Adrenal gland (tissue), 5 donors: ENCODE measurements around the gene ZC3H12D.

ENCODE experiments used
- CTCF ChIP-seq, 6 experiments: fragments of 450-650 bp in 4 of 6; fragments of 200-600 bp in 2 of 6; sonication (generic) in 1 of 6; IDR thresholded peaks; 1 replicate in 5 of 6; 2 replicates in 1 of 6; pipeline versions ENCODE4 v1.5.1 to v1.8.0; 2016 to 2021; ENCODE audit warnings: antibody characterized with exemption in 6 of 6, mild to moderate bottlenecking in 2 of 6, moderate library complexity in 1 of 6
- POLR2A ChIP-seq, 2 donors: fragments of 450-650 bp; IDR thresholded peaks; one replicate each; pipeline ENCODE4 v1.6.1; 2017; ENCODE audit warnings: antibody characterized with exemption in 2 of 2, mild to moderate bottlenecking in 2 of 2, moderate library complexity in 1 of 2
- donor health status: DM: no; HTN: no; CAD: no.

- TF ChIP-seq CTCF (IDR thresholded peaks at IDR 0.05) (no peak), POLR2A (IDR thresholded peaks at IDR 0.05) (no peak)
Observed at GRCh38 chr6:149501768-149502167, 17.0 kb upstream of the ZC3H12D start.
